GM21619 (cell line): ENCODE data around the gene VSX2.

Experiments used
- ATAC-seq: cut with Tn5 transposase; IDR thresholded peaks from one replicate; pipeline ENCODE4 v1.9.1; 2021; ENCODE audit not compliant: unreplicated experiment

VSX2 gene

DNA sequence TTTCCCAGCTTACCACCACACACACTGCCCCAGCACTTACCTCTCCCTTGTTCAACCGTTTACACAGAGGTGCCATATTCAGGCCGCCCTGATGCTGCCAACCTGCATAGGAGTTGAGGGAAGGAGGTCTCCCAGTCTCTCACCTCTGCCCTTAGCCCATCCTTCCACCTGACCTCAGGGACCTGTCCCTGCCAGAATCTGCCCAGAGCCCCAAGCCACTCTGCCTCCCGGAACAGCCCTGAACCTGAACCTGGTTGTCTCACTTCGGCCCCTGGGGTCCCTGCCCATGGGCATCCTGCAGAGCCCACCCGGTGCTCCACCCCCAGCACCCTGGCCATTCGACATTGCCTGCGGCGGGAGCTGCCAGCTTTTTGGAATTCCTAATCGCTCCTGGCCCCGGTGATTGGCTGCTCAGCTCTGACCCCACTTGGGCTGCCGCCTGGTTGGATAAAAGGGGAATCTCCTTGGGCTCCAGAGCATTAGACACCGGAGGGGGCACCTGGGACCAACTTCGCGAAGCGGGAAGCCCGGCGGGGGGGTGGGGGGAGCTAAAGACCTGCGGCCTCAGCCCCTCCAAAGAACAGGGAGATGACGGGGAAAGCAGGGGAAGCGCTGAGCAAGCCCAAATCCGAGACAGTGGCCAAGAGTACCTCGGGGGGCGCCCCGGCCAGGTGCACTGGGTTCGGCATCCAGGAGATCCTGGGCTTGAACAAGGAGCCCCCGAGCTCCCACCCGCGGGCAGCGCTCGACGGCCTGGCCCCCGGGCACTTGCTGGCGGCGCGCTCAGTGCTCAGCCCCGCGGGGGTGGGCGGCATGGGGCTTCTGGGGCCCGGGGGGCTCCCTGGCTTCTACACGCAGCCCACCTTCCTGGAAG is at the start of gene VSX2:
VSX2 (plus strand) TSS at position 476 of the 874 bp plus-strand sequence; CDS start at position 589, 113 bp downstream.
- ATAC-seq: no peak

DNA sequence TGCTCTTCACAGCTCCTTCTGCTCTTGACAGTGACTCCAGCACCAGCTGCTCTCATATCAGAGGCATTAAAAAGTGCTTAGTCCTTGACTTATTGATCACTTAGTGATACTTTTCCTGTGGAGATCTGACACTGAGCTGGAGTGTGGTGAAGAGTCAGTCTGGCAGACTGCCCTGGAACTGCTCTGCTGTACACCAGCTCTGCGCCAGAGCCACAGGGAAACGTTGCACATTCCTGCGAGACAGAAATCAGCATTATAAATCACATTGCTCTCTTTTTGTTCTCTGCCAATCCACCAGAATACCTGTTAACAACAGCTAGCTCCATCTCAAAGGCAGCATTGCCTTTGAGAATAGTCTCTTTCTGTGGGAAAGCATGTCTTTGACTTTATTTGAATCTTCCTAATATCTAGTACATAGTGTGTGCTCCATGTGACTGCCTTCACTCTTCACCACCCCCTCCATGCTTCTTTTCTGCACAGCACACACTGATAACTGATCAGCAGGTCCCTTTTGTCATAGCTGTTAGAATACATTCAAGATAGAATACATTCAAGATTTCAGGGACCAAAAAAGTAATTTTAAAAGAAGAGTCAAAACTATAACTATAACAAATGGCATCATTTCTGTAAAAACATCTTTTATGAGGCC is 48.2 kb upstream of the VSX2 start:
- ATAC-seq: no peak

DNA sequence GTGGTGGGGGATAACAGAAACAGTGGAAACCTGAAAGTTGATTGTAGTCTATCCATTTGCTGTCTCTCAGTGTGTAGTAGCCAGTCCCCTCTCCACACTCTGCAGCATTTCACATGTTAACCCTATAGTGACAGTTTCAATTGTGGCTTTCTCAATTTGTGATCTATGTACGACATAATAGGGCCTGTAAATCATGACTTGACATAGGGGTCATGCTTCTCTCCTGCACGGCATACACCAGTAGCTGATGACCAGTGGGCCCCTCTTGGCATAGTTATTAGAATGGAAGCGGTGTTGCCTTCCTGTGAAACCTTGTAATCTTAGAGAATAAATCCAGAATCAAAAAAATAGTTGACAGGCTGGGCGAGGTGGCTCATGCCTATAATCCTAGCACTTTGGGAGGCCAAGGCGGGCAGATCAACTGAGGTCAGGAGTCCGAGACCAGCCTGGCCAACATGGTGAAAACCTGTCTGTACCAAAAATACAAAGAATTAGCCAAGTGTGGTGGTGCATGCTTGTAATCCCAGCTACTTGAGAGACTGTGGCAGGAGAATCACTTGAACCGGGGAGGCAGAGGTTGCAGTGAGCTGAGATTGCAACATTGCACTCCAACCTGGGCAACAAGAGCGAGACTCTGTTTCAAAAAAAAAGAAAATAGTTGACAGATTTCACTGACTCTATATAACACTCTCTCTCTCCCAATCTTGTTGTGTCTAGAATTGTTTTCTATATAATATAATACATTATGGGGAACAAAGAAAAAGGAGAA is 44.6 kb upstream of the VSX2 start:
- no peak for ATAC-seq

DNA sequence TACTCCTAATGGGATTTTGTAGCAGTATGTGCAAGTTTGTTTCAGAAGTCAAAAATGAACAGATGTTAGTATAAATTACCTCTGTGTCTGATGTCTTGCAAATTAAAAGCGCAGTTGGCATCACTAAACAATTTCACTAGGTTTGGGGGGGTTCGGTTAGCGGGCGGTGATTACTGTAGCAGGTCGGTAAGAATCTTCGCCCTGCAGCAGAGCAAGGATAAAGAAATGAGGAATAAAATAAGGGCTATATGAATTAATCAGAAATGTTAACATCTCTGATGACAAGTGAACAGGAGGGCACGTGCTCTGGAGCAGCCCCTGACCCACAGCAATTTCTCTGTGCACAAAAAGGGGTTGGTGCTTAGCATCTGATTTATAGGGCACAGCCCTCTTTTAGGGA is 43.6 kb upstream of the VSX2 start:
- no peak for ATAC-seq

DNA sequence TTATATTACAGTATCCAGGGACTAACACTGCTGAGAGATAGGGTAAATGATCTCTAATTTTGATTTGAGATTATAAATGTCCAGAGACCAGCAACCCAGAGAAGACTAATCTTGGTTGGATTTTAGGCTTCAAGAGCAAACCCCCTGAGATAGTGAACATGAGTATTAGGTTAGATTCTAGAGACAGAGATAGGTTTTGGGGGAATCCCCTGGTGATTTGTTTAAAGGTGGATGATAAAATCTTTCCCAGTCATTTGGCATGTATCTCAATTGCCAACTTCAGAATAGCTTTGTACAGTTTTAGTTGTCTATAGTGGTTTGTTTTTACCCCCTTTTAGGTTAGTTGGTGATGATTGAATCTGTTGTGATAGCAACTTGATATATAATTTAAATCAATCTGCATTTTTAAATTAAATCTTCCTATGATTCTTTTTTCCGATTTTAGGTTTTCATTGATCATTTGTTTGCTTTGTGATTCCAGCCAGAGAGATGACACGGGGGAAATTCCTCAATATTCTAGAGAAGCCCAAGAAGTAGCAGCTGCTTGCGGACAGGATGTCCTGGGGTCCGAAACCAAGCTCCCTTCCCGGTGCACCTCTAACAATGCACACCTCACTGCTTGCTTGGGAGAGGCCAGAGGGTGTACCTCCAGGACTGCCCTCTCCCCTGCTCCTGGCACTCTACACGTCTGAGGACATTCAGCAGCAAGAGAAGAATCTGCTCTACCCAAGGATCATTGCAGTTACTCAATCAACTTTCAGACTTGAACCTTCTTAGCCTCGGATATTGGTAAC is 40.6 kb upstream of the VSX2 start:
- ATAC-seq: no peak

DNA sequence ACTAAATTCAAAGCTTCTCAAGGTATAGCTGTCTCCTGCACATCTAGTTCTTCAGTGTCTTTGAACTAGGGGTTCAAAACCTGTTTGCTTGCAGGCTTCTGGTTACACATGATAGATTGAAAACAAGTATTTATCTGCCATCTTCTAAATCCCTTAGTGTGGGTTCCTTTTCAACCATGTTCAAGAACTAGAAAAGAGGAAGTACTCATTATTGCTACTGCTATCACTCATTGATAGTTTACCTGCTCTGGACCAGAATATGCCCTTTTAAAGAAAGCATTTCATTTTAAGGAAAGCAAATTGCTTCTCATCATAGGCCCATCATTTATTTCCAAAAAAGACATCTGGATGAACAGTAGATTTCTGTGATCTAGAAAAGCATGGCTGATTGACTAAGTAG is 37.1 kb upstream of the VSX2 start:
- no peak for ATAC-seq

DNA sequence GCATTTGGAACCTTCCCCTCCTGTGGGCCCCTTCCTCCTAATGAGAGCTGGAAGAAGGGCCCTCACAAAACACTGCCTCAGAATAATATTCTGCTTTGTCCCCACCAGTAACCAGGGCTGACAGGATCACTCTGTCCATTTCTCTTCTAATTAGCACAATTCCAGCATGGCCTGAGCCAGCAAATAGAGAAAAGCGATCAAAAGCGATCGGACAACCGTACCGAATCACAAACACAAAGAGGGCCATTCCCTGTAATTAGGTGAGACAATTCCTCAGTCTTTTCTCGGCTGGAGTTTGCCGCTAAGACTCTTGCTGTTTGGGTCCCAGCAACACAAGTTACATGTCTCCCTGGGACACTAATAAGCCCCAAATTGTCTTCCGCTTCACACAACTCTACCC is 35.6 kb upstream of the VSX2 start:
- ATAC-seq: no peak

DNA sequence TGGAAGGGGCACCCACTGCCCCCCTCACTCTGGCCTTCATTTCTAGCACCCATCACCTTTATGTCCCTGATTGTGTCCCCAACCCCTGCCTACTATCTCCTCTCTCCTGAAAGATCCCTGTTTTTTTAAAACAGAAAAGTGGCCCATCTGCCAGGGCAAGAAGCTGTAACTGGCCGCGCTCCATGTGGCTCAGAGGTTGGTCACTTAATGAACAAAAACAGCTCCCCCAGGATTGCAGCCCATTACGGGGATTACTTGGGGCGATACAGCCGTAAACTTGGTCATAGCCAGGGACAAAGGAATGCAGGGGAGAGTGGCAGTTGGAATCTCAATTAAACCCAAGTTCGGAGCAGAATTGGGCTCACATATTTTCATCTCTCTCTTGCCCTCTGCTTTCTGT is 34.8 kb upstream of the VSX2 start:
- ATAC-seq: no peak

DNA sequence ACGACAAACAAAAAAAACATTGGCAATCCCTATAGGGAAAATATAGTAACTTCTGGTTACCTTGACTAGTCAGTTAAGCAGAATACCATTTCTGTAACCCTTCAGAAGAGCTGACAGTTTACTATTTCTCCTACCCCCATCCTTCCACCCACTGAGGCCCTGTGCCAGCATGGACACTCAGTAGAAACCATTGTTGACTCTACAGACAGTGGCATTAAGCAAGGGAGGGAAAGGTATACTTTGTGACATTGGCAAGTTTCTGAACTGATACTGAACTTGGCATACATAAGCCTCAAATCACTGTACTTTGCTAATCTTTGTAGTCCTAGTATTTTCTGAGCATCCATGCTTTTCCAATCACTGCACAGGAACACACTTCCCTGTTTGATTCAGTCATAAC is 33.4 kb upstream of the VSX2 start:
- no peak for ATAC-seq

DNA sequence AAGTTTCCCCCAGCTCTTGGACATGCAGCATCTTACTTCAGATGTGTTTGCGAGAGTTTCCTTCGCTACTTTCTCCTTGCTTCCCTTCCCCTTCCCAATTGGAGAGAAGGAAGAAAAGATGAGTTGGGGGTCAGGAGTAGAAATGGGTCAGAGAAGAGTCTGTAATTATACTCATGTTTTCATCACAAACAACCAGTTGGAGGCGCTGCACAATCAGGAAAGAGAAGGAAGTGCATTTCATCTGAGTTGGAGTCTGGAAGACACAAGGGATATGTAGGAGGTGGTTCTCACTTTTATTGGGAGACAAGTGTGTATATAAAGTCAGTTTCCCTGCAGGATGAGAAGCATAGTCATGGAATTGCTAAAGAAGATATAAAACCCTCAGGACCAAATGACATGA is 31.3 kb upstream of the VSX2 start:
- ATAC-seq: no peak

DNA sequence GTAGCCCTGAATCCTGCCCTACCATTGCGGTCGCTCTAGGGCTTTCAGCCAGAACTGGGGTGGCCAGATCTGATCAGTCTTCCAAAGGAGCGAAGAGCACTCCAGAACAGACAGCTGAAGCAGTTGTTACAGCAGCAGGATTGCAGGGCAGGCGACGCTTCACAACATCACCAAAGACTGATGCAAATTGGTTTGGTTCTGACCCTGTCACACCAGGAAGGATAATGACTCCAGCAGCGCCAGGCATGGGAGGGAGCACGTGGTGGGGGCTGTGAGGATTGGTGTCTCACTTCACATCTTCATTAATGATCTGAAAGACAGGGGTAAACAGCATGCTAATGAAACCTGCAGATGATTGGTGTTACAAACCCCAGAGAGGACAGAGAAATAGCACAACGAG is 30.6 kb upstream of the VSX2 start:
- ATAC-seq: no peak

DNA sequence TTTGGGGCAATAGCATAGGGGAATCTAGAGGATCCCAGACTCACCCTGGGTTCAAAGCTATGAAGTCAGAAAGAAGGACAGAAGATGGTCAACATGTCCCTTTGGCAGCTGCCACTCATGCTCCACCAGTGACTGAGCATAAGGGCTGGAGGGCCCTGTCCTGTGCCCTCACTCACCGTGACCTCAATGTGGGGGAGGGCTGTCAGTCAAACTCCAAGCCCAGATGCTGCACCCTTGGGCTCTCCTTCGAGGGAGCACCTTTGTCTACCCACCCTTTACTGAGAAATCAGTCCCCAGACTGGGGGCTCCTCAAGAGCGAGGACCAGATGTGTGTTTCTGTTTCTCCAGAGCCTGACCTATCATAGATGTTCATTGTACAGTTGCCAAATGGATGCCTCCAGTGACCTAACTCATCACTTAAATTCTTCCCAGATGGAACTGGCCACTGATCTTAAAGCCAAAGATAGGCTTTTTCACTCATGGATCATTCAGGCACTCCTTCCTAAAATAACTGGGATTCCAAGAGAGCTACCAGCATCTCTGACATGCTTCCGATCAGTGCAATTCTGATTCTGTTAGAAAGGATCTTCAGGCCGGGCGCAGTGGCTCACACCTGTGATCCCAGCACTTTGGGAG is 27.2 kb upstream of the VSX2 start:
- no peak for ATAC-seq

DNA sequence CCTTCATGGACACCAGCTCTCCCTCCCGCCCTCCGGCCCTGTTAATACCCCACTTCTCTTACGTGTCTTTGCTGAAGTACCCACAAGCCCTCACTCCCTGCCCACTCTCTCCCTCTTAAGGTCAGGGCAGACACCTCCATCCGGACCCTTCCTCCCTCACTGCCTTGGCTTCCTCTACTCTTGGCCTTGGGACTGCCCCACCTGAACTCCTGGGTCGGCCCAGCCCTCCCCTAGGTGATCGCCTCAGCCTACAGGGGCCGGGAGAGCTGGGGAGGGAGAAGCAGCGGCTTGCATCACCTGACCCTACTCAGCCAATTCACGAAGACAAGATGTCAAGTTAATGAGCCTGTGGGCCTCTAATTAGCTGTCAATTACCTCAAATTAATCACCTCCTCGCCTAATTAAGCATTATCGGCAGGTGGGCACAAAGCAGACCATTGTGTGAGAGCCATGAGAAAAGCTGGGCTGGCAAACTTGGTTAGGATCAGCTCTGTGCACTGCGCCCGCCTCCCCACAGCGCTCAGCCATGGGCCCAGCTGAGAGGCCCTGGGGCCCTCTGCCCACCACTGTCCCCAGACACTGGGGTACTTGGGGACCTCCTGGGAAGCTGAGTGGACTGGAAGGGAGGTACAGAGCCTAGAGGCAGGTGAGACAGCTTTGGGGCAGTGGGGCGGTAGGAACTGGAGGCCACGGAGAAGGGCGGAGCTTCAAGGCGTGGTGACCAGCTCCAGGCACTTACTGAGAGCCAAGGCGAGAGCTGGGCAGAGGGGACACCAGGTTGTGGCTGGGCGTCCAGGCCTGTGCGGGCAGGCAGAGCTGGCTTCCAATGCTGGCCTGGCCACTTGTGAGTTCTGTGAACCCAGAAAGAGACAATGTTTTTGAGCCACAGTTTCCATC is 25.1 kb upstream of the VSX2 start:
- no peak for ATAC-seq

DNA sequence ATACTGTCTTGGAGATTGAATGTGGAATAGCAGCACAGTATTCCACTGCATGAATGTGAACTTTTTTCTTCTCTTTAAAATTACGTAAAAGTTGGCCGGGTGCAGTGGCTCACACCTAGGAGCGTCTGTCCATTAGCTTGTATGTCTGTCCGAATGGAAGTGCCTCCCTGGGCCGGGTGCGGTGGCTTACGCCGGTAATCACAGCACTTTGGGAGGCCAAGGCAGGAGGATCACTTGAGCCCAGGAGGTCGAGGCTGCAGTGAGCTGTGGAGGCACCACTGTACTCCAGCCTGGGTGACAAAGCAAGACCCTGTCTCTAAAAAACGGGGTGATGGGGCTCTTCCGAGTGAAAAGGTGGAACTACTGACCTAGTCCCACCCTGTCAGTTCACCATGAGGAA is 22.6 kb upstream of the VSX2 start:
- ATAC-seq: no peak

DNA sequence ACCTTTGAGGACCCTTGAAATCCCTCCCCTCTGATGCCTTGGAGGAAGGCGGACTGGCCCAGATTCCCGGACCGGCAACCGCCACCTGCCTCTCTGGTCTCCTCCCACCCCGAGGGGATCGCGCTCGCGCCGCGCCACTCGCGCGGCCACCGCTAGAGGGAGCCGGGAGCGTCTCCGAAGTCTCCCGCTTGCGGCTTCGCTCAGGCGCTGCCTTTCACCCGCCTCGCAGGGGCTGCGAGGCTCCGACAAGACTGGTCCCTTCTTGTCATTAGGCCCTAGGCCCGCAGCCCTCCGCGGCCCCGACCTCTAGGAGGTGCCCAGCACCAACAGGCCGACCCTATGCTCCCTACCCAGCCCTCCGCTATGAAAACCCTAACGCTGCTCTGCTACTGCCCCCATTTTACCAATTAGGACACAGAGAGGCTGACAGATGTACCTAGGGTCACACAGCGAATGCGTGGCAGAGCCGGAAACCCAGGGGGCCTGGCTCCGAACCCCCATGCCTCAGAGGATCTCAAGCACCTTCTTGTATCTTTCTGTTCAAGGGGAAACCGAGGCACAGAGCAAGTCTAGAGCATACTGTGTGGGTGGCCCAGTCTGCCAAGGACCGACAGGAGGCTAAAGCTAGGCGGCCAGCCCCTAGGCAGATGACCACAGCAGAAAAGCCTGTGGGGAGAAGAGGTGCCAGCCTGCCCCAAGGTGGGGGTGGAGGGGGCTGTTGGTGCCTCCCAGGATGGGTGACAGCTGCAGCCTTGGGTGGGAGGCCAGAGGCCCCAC is 21.4 kb upstream of the VSX2 start:
- no peak for ATAC-seq

DNA sequence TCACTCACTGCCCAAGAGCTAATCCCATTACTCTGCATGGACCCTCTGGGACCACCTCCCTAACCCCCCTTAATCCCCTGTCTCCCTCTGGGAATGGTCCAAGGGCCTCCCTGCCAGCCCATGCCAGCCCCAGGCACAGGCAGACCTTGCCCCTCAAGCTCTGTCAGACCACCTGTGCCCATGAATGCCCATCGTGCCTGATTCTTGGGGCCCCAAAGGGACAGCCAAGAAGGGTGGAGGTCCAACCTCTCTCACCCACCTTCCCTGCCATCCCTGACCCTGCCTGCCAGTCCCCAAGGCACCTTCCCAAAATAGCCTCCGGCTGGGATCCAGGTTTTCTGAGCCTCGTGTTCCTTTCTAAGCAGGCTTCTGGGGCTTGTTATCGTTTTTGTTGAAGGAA is 20.8 kb upstream of the VSX2 start:
- no peak for ATAC-seq

DNA sequence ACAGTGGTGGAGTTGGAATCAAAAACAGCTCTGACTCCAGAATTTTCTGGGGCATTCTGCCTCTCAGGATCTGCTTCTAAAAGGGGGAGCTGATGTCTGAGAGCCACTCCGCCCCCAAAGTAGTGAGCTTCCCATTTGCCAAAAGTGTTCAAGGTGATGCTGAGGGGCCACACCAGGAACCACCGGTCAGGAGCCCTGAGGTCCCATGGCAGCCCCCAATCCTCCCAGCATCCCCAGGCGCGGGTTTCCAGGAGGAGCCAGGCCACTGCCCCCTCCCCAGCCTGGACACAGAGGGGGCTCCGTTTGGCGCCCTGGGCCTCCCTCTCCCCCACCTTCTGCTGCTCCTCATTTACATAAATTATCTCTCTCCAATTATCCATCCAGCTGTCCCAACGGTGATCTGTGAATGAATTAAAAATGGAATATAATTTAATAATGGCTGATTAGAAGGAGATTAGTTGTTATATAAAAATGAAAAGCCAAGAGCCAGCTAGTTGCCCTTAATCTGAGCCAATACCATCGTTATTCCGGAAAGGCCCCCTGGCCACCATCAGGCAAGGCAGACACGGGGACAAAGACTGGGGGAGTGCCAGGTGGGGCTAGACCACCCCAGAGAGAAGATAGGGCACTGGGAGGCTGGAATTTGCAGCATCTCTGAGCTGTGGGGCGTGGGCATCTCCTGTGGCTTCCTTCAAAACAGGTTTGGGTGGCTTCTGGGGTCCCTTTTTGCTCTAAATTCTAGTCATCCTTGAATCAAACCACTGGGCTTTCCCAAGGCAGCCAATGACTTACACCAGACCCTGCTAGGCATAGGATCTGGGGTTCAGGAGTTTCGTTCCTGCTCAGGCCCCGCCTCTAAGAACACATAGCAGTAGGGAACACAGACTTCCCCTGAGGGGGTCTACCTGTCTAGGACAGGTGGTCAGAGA is 19.7 kb upstream of the VSX2 start:
- ATAC-seq: no peak

DNA sequence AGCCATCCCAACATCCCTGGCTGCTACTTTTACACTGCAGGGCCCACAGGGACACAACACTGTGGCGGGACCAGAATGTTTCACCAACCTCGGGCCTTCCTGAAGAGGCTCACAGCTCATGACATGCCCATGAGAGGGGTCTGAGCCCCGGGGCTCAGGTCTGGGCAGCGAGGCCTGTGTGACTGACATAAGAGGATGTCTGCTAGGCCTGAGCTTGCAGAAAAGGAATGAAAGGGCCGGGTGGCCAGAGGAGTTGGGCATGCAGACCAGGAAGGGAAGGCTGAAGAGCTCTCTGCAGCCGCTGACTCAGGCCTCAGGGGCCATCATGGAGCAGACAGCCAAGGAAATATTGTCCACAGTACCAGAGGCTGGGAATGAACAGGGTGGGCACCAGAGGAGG is 18.3 kb upstream of the VSX2 start:
- ATAC-seq: no peak
